Endothelial cell of umbilical vein (primary cell): ENCODE data around the gene AADACL2. TPM values are rescaled to one million over a fixed set of nuclear protein-coding genes. Genes with fewer than 3 reads are reported as not detected.

Source experiments
- BruUV-seq: library from RNA; stranded (reverse); fragments of 400-500 nt; replicated peaks from 2 replicates; lab custom pipeline; 2021; lab: Mats Ljungman, UMichigan
- CTCF ChIA-PET: fragments of 300-600, 350-600 bp; sonication (Branson Sonifier 250); formaldehyde crosslinking; loops from one replicate; lab custom pipeline; 2021; ENCODE audit warnings: antibody characterized with exemption, inconsistent platforms; lab: Charles Lee
- POLR2A ChIA-PET: fragments of 300-600, 350-600 bp; sonication (Branson Sonifier 250); formaldehyde crosslinking; loops from one replicate; lab custom pipeline; 2021; ENCODE audit warnings: antibody characterized with exemption, inconsistent platforms; lab: Charles Lee
- DNase-seq: peaks from one replicate; pipeline ENCODE4 v3.0.0-alpha.2; 2011; ENCODE audit warnings: low read depth, low spot score
- FAIRE-seq: peaks from 2 replicates; lab custom pipeline; 2011; peaks lifted over from hg19 to GRCh38; lab: Jason Lieb, UNC
- H2AFZ ChIP-seq: 2 replicates; pipeline ENCODE4 v1.6.0; 2012; ENCODE audit warnings: low read depth, low read length, control low read depth, inconsistent platforms
- H3K27ac ChIP-seq: 2 replicates; pipeline ENCODE4 v1.5.1; 2011; ENCODE audit warnings: low read depth, mild to moderate bottlenecking, control low read depth, low read length, moderate library complexity; ENCODE audit not compliant: insufficient read depth
- H3K27me3 ChIP-seq, 2 experiments: 2 replicates each; pipeline versions ENCODE4 v1.6.0 to v1.6.1; 2011; ENCODE audit warnings: low read length in 2 of 2, mixed read lengths in 1 of 2; ENCODE audit not compliant: control insufficient read depth in 2 of 2, insufficient read depth in 2 of 2
- H3K36me3 ChIP-seq, 2 experiments: 2 replicates in 1 of 2; 3 replicates in 1 of 2; pipeline ENCODE4 v1.5.1; 2011; ENCODE audit warnings: low read length in 2 of 2, mild to moderate bottlenecking in 1 of 2, moderate library complexity in 1 of 2; ENCODE audit not compliant: control insufficient read depth in 2 of 2, insufficient read depth in 2 of 2; ENCODE audit errors: extremely low read depth in 1 of 2
- H3K4me1 ChIP-seq: 3 replicates; pipeline ENCODE4 v1.5.1; 2011; ENCODE audit warnings: mild to moderate bottlenecking, low read length; ENCODE audit not compliant: control insufficient read depth, insufficient read depth; ENCODE audit errors: extremely low read depth
- H3K4me2 ChIP-seq: 2 replicates; pipeline ENCODE4 v1.6.1; 2011; ENCODE audit warnings: low read length, control low read depth, mixed read lengths; ENCODE audit not compliant: insufficient read depth
- H3K4me3 ChIP-seq, 3 experiments: fragments of 200-600 bp in 1 of 3; sonication (generic), shearing (Covaris generic) in 1 of 3; replicated peaks in 1 of 3; 2 replicates each; pipeline ENCODE4 v1.5.1; 2011 to 2016; ENCODE audit warnings: control low read depth in 3 of 3, low read length in 3 of 3, mild to moderate bottlenecking in 2 of 3, inconsistent platforms in 1 of 3, low read depth in 1 of 3, moderate library complexity in 1 of 3; ENCODE audit not compliant: insufficient read depth in 1 of 3
- H3K79me2 ChIP-seq: 2 replicates; pipeline ENCODE4 v1.6.0; 2012; ENCODE audit warnings: low read length, inconsistent platforms; ENCODE audit not compliant: control insufficient read depth, insufficient read depth
- H3K9ac ChIP-seq: replicated peaks from 2 replicates; pipeline ENCODE3; 2011; ENCODE audit warnings: low read length, control low read depth; ENCODE audit not compliant: insufficient read depth; ENCODE audit errors: extremely low read depth
- H3K9me1 ChIP-seq: replicated peaks from 3 replicates; pipeline ENCODE4 v1.6.0; 2011; ENCODE audit warnings: mild to moderate bottlenecking, low read length; ENCODE audit not compliant: control insufficient read depth, insufficient read depth; ENCODE audit errors: extremely low read depth
- H3K9me3 ChIP-seq: replicated peaks from 2 replicates; pipeline ENCODE4 v1.5.1; 2012; ENCODE audit warnings: low read length, inconsistent platforms; ENCODE audit not compliant: control insufficient read depth, insufficient read depth
- H4K20me1 ChIP-seq: replicated peaks from 2 replicates; pipeline ENCODE3; 2011; ENCODE audit warnings: mild to moderate bottlenecking, low read length; ENCODE audit not compliant: control insufficient read depth, insufficient read depth; ENCODE audit errors: extremely low read depth
- EZH2 ChIP-seq: IDR thresholded peaks from 2 replicates; pipeline ENCODE4 v1.6.1; 2012; ENCODE audit warnings: borderline replicate concordance, low read depth, mild to moderate bottlenecking, moderate library complexity, low read length, inconsistent platforms; ENCODE audit not compliant: severe bottlenecking
- FOS ChIP-seq: IDR thresholded peaks from 2 replicates; pipeline ENCODE4 v1.6.1; 2011; ENCODE audit warnings: mild to moderate bottlenecking, low read length, moderate library complexity, borderline replicate concordance; ENCODE audit not compliant: insufficient read depth
- GATA2 ChIP-seq: IDR thresholded peaks from 2 replicates; pipeline ENCODE4 v1.7.0; 2011; ENCODE audit warnings: low read depth, mild to moderate bottlenecking, moderate library complexity, mixed read lengths, low read length; ENCODE audit not compliant: insufficient read length, insufficient read depth
- JUN ChIP-seq: IDR thresholded peaks from 2 replicates; pipeline ENCODE4 v1.6.1; 2011; ENCODE audit warnings: borderline replicate concordance, low read depth; ENCODE audit not compliant: insufficient read length, insufficient read depth
- MYC ChIP-seq: IDR thresholded peaks from one replicate; pipeline ENCODE4 v1.6.1; 2011; ENCODE audit warnings: mild to moderate bottlenecking, low read depth, low read length
- POLR2A ChIP-seq: IDR thresholded peaks from 2 replicates; pipeline ENCODE4 v1.6.1; 2012; ENCODE audit warnings: low read depth, mild to moderate bottlenecking, control low read depth, low read length
- POLR2AphosphoS5 ChIP-seq: IDR thresholded peaks from 2 replicates; pipeline ENCODE4 v1.6.1; 2012; ENCODE audit warnings: low read depth, mild to moderate bottlenecking, control low read depth, low read length, moderate library complexity; ENCODE audit not compliant: insufficient read depth
- dilution Hi-C: fragments of 300-500 bp; cut with MboI; formaldehyde crosslinking; loops from one replicate; pipeline ENCODE4 v1.15.0; 2019; ENCODE audit warnings: low sequenced_read_pairs; ENCODE audit not compliant: extremely low pct_ligation_motif_present
- intact Hi-C: fragments of 100-400 bp; cut with micrococcal nuclease; formaldehyde crosslinking; loops from one replicate; pipeline ENCODE4 v1.10.0; 2022
- polyA plus RNA-seq, 4 experiments: library from polyadenylated mRNA; depleted of rRNA in 3 of 4; stranded (reverse) in 3 of 4; unstranded in 1 of 4; fragments of >200 nt; gene quantifications; 2 replicates each; pipeline versions ENCODE4 v1.2.1 to v1.2.3, GENCODE V29; 2011 to 2012; ENCODE audit warnings: missing spikeins in 1 of 4
- total RNA-seq: library from RNA; stranded (reverse); gene quantifications from 2 replicates; pipeline ENCODE4 v1.2.3, GENCODE V29; 2021
- TF ChIP-seq, protein P1 (sequence below): IDR thresholded peaks from 2 replicates; pipeline ENCODE4 v1.6.1; 2011; ENCODE audit not compliant: insufficient read depth, insufficient read length
- TF ChIP-seq, protein P2 (sequence below), 2 donors: IDR thresholded peaks; 1 replicate in 1 of 2; 2 replicates in 1 of 2; pipeline ENCODE4 v1.5.1; 2011; ENCODE audit warnings: low read length in 2 of 2, mild to moderate bottlenecking in 2 of 2, moderate library complexity in 2 of 2, control low read depth in 1 of 2, inconsistent platforms in 1 of 2, low read depth in 1 of 2; ENCODE audit not compliant: insufficient read depth in 1 of 2; ENCODE audit errors: extremely low read depth in 1 of 2

Gene AADACL2
- total and polyA plus RNA-seq, 2 donors (not counting 3 experiments of a cell fraction or from before 2014, with no cell fraction given) = not detected

DNA sequence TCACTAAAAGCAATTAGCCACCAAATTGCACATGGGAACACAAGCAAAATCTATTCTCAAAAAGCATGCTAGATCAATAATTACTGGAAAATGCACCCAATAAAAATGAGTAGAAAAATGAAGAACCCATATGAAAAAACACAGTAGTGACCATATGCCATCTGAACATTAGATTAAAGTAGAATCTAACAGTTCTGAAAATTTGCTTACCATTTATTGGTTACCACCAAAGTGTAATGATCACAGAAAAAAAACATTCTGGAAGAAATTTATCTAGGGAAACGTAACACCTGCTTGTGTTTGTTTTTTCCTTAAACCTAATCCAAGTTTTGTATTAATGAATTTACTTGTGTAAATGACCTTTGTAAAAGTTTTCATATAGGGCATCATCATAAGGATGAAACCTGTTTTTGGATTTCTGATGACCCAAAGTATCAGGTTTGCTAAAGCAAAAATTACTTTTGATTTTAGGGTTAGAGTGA is 42.6 kb downstream of the AADACL2 start:
- intact Hi-C loops = no loop called here
- CTCF ChIA-PET = no interaction called here

More for the DNA sequence above, 42.6 kb downstream of the AADACL2 start:
- FAIRE-seq = no peak
- Histone ChIP-seq H3K27ac (no peak overlapping the region), H3K4me2 (no peak overlapping the region), H3K9me3 (no peaks in the 10 kb centered on the region), H4K20me1 (no peaks in the 10 kb centered on the region), H3K4me3 (no peak overlapping the region), H3K79me2 (peaks cover 3% of the 10 kb centered on the region), H3K27me3 (no peaks in the 10 kb centered on the region), H3K9me1 (no peaks in the 10 kb centered on the region), H3K36me3 (no peaks in the 10 kb centered on the region), H2AFZ (no peak overlapping the region), H3K4me1 (peaks cover 11% of the 10 kb centered on the region), H3K9ac (no peak overlapping the region)
- BruUV-seq = no TSS peak
- dilution Hi-C loops = no loop called here
- TF ChIP-seq MYC (no peak), JUN (no peak), FOS (no peak), POLR2AphosphoS5 (no peak), POLR2A (no peak), GATA2 (no peak), EZH2 (no peak)
- TF ChIP-seq, protein P1, sequence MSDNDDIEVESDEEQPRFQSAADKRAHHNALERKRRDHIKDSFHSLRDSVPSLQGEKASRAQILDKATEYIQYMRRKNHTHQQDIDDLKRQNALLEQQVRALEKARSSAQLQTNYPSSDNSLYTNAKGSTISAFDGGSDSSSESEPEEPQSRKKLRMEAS = no peak
- TF ChIP-seq, protein P2, sequence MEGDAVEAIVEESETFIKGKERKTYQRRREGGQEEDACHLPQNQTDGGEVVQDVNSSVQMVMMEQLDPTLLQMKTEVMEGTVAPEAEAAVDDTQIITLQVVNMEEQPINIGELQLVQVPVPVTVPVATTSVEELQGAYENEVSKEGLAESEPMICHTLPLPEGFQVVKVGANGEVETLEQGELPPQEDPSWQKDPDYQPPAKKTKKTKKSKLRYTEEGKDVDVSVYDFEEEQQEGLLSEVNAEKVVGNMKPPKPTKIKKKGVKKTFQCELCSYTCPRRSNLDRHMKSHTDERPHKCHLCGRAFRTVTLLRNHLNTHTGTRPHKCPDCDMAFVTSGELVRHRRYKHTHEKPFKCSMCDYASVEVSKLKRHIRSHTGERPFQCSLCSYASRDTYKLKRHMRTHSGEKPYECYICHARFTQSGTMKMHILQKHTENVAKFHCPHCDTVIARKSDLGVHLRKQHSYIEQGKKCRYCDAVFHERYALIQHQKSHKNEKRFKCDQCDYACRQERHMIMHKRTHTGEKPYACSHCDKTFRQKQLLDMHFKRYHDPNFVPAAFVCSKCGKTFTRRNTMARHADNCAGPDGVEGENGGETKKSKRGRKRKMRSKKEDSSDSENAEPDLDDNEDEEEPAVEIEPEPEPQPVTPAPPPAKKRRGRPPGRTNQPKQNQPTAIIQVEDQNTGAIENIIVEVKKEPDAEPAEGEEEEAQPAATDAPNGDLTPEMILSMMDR (IDR thresholded peaks at IDR 0.05; ENCODE audit: extremely low read depth in 1 of 2, insufficient read depth in 1 of 2, low read depth in 1 of 2, low read length in 2 of 2) = no peak
- POLR2A ChIA-PET = no interaction called here
- no peak for DNase-seq
